Colonic mucosa (tissue), 4 donors: ENCODE data around the gene SSTR1. TPM values are rescaled to one million over a fixed set of nuclear protein-coding genes. Genes with fewer than 3 reads are reported as not detected.

Experiments
- DNase-seq: peaks from one replicate; pipeline ENCODE4 v3.0.0-alpha.2; 2020
- H3K27ac ChIP-seq: fragments of 200-600 bp; one replicate; pipeline ENCODE4 v1.8.0; 2021
- H3K27me3 ChIP-seq: fragments of 200-600 bp; one replicate; pipeline ENCODE4 v1.8.0; 2021
- H3K36me3 ChIP-seq: fragments of 200-600 bp; one replicate; pipeline ENCODE4 v1.8.0; 2021
- H3K4me1 ChIP-seq: fragments of 200-600 bp; one replicate; pipeline ENCODE4 v1.8.0; 2021; ENCODE audit warnings: mild to moderate bottlenecking
- H3K4me3 ChIP-seq: fragments of 200-600 bp; one replicate; pipeline ENCODE4 v1.8.0; 2021
- H3K9ac ChIP-seq, 2 donors: one replicate each; pipeline ENCODE4 v1.7.0; 2013; ENCODE audit warnings: control low read depth in 2 of 2, low read depth in 2 of 2, low read length in 2 of 2
- H3K9me3 ChIP-seq: fragments of 200-600 bp; one replicate; pipeline ENCODE4 v1.8.0; 2021
- intact Hi-C: fragments of 100-400 bp; cut with DNase I; formaldehyde crosslinking; loops from one replicate; pipeline ENCODE4 v1.14.1; 2022
- total RNA-seq, 2 donors: library from RNA; stranded (reverse); fragmentation: NEBNext Ultra II Directional in 1 of 2; extraction: Animal tissue kit (Norgen Biotek cat#: 25700) in 1 of 2; gene quantifications; one replicate each; pipeline ENCODE4 v1.2.1, GENCODE V29; 2021
- TF ChIP-seq, protein P1 (sequence below): fragments of 200-600 bp; IDR thresholded peaks from one replicate; pipeline ENCODE4 v1.8.0; 2022; ENCODE audit warnings: antibody characterized with exemption, mild to moderate bottlenecking
- donor health status: healthy.
- donor health status: DM: no; HTN: no; CAD: no.
- donor health status: DM: no; HTN: no; CAD: no.

The SSTR1 gene
- total RNA-seq, 2 donors from 2014 or later: 8.5 to 8.8 TPM

DNA sequence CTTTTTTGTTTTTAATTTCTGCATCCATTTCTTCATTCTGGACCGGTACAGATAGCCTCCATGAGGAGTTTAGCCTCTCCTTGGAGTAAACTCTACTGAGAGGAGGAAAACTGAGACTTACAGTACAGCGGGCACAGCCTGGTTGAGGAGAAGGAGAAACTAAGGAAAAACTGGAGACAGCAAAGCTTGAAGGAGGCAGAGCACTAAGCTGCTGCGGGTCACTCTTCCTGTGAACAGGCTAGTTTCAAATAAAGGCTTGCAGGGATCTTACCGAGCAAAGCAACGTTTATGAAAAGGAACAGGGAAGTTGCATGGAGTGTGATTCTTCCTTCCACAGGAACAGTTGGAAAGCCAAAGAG, 348 bp upstream of the SSTR1 start:
- no peak for DNase-seq
- Histone ChIP-seq H3K36me3 (no peaks in the 10 kb centered on the region), H3K27ac (peak overlapping the region; percentile 65), H3K9me3 (no peaks in the 10 kb centered on the region), H3K27me3 (no peaks in the 10 kb centered on the region), H3K9ac (no peak overlapping the region), H3K4me1 (no peaks in the 10 kb centered on the region), H3K4me3 (peak overlapping the region; percentile 52)
- TF ChIP-seq, protein P1, sequence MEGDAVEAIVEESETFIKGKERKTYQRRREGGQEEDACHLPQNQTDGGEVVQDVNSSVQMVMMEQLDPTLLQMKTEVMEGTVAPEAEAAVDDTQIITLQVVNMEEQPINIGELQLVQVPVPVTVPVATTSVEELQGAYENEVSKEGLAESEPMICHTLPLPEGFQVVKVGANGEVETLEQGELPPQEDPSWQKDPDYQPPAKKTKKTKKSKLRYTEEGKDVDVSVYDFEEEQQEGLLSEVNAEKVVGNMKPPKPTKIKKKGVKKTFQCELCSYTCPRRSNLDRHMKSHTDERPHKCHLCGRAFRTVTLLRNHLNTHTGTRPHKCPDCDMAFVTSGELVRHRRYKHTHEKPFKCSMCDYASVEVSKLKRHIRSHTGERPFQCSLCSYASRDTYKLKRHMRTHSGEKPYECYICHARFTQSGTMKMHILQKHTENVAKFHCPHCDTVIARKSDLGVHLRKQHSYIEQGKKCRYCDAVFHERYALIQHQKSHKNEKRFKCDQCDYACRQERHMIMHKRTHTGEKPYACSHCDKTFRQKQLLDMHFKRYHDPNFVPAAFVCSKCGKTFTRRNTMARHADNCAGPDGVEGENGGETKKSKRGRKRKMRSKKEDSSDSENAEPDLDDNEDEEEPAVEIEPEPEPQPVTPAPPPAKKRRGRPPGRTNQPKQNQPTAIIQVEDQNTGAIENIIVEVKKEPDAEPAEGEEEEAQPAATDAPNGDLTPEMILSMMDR: no peak
- intact Hi-C loops: no loop called here

DNA sequence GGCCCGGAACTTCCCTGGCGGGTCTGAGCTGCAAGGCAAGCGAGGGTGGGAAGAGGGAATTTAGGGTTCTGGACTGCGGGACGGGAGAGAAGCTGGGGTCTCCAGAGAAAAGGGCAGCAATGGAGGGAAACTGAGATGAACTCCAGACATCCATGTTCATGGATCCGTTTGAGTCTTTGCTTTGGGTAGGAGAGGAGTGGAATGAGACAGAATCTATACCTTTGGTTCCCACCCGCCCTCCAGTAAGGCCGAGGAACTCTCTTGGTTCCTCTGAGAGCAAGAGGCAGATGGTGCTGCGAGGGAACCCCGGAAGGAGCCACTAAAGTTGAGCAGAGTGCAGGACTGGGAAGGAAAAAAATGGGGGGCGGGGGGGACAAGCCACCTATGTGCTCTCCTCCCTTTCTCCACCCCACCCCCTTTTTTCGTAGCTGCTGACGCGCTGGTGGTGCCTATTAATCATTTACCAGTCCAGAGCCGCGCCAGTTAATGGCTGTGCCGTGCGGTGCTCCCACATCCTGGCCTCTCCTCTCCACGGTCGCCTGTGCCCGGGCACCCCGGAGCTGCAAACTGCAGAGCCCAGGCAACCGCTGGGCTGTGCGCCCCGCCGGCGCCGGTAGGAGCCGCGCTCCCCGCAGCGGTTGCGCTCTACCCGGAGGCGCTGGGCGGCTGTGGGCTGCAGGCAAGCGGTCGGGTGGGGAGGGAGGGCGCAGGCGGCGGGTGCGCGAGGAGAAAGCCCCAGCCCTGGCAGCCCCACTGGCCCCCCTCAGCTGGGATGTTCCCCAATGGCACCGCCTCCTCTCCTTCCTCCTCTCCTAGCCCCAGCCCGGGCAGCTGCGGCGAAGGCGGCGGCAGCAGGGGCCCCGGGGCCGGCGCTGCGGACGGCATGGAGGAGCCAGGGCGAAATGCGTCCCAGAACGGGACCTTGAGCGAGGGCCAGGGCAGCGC, 1.2 kb downstream of the SSTR1 start:
- peak; percentile 83 for DNase-seq
- Histone ChIP-seq H3K4me3 (peak overlapping the region; percentile 52), H3K27me3 (no peaks in the 10 kb centered on the region), H3K36me3 (no peaks in the 10 kb centered on the region), H3K9me3 (no peaks in the 10 kb centered on the region), H3K4me1 (no peaks in the 10 kb centered on the region), H3K9ac (peak overlapping the region; percentile 57 to 69), H3K27ac (peak overlapping the region; percentile 65)
- TF ChIP-seq, protein P1: no peak
- intact Hi-C loops: no loop called here

DNA sequence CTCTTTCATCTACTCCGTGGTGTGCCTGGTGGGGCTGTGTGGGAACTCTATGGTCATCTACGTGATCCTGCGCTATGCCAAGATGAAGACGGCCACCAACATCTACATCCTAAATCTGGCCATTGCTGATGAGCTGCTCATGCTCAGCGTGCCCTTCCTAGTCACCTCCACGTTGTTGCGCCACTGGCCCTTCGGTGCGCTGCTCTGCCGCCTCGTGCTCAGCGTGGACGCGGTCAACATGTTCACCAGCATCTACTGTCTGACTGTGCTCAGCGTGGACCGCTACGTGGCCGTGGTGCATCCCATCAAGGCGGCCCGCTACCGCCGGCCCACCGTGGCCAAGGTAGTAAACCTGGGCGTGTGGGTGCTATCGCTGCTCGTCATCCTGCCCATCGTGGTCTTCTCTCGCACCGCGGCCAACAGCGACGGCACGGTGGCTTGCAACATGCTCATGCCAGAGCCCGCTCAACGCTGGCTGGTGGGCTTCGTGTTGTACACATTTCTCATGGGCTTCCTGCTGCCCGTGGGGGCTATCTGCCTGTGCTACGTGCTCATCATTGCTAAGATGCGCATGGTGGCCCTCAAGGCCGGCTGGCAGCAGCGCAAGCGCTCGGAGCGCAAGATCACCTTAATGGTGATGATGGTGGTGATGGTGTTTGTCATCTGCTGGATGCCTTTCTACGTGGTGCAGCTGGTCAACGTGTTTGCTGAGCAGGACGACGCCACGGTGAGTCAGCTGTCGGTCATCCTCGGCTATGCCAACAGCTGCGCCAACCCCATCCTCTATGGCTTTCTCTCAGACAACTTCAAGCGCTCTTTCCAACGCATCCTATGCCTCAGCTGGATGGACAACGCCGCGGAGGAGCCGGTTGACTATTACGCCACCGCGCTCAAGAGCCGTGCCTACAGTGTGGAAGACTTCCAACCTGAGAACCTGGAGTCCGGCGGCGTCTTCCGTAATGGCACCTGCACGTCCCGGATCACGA, 2.2 kb downstream of the SSTR1 start:
- TF ChIP-seq, protein P1: no peak
- H3K9me3 ChIP-seq: no peaks in the 10 kb centered on the region
- peak overlapping the region; percentile 65 for H3K27ac ChIP-seq
- H3K9ac ChIP-seq: peak overlapping the region; percentile 53 to 62
- no peaks in the 10 kb centered on the region for H3K4me1 ChIP-seq
- no peaks in the 10 kb centered on the region for H3K36me3 ChIP-seq
- intact Hi-C loops: no loop called here
- DNase-seq: no peak
- H3K4me3 ChIP-seq: peak overlapping the region; percentile 52
- H3K27me3 ChIP-seq: no peaks in the 10 kb centered on the region

DNA sequence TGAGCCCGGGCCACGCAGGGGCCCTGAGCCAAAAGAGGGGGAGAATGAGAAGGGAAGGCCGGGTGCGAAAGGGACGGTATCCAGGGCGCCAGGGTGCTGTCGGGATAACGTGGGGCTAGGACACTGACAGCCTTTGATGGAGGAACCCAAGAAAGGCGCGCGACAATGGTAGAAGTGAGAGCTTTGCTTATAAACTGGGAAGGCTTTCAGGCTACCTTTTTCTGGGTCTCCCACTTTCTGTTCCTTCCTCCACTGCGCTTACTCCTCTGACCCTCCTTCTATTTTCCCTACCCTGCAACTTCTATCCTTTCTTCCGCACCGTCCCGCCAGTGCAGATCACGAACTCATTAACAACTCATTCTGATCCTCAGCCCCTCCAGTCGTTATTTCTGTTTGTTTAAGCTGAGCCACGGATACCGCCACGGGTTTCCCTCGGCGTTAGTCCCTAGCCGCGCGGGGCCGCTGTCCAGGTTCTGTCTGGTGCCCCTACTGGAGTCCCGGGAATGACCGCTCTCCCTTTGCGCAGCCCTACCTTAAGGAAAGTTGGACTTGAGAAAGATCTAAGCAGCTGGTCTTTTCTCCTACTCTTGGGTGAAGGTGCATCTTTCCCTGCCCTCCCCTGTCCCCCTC, 3.0 kb downstream of the SSTR1 start:
- intact Hi-C loops: no loop called here
- DNase-seq: no peak
- Histone ChIP-seq H3K9me3 (no peaks in the 10 kb centered on the region), H3K4me3 (no peak overlapping the region), H3K4me1 (no peaks in the 10 kb centered on the region), H3K9ac (no peak overlapping the region), H3K27me3 (no peaks in the 10 kb centered on the region), H3K27ac (no peak overlapping the region), H3K36me3 (no peaks in the 10 kb centered on the region)
- TF ChIP-seq, protein P1: no peak

DNA sequence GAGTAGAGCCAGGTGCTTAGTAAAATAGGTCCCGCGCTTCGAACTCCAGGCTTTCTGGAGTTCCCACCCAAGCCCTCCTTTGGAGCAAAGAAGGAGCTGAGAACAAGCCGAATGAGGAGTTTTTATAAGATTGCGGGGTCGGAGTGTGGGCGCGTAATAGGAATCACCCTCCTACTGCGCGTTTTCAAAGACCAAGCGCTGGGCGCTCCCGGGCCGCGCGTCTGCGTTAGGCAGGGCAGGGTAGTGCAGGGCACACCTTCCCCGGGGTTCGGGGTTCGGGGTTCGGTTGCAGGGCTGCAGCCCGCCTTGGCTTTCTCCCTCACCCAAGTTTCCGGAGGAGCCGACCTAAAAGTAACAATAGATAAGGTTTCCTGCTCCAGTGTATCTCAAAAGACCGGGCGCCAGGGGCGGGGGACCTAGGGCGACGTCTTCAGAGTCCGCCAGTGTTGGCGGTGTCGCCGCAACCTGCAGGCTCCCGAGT, 3.6 kb downstream of the SSTR1 start:
- intact Hi-C loops: no loop called here
- no peak for DNase-seq
- TF ChIP-seq, protein P1: no peak
- Histone ChIP-seq H3K9ac (no peak overlapping the region), H3K4me3 (no peak overlapping the region), H3K4me1 (no peaks in the 10 kb centered on the region), H3K27ac (no peak overlapping the region), H3K27me3 (no peaks in the 10 kb centered on the region), H3K36me3 (no peaks in the 10 kb centered on the region), H3K9me3 (no peaks in the 10 kb centered on the region)
